ENCODE data around the gene ATP13A5.

ATP13A5 gene

DNA sequence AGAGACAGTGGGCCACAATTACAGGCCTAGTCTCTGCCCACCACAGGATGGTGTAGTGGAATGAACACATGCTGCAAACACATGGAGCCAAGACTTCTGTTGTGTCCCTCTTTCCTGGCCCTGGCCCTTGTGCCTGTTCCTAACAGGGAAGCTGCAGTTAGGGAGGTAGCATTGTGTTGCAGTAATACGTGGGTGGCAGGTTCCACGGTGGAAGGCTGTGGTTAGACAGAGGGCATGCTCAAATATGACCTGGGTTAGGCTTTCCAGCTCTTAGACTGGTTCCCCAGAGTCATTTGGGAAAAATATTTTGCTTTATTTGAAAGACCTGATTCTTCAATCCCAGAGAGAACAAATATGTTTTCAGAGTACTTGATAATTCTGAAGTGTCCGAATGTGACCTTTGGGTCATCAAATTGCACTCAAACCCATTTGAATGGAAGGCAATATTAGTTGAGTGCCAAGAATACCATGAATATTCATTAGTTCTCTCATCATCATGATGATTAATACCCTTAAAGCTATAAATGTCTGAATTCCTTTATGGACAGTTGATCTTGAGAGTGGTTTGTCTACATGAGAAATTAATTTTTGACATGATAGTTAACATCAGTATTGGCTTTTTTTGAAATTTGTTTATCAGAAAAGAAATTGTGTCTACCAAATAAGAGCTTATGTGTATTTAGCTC is 109.1 kb downstream of the ATP13A5 start:
- DNase-seq (ENCODE audit: low spot score), result peak; percentile 22

DNA sequence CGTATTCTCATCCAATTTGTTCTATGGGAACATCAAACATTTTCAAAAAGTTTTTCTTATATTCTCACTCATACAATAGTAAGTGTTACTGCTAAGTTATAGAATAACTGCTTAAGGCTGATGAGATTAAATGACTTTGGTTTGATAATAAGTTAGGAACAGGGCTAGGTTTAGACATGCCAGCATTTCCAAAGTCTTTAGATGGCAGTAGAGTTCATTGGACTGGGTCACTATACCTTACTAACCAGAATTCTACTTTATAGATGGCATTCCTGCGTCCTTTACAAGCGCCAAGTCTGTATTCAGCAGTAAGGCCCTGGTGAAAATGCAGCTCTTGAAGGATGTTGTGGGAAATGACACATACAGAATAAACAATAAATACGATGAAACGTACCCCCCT is 115.8 kb downstream of the ATP13A5 start:
- DNase-seq (ENCODE audit: low spot score), result no peak

DNA sequence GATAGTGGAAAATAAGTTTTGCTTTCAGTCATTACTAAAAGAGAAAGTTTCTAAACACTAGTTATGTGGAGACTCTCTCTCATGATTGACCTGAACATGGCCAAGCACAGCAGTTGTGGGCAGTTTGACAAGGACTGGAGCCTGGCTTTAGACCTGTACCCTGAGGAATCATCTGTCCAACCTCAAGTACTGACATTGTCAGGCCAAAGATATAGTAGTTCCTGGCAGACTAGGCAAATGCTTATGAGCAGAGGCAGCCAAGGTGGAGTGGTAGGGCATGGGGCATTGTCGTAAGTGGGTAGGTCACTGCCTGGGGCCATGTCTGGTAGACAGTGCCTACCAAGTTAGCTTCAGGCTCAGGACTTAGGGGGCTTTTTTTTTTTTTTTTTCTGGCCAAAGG is 116.6 kb downstream of the ATP13A5 start:
- no peak for DNase-seq (ENCODE audit: low spot score)

DNA sequence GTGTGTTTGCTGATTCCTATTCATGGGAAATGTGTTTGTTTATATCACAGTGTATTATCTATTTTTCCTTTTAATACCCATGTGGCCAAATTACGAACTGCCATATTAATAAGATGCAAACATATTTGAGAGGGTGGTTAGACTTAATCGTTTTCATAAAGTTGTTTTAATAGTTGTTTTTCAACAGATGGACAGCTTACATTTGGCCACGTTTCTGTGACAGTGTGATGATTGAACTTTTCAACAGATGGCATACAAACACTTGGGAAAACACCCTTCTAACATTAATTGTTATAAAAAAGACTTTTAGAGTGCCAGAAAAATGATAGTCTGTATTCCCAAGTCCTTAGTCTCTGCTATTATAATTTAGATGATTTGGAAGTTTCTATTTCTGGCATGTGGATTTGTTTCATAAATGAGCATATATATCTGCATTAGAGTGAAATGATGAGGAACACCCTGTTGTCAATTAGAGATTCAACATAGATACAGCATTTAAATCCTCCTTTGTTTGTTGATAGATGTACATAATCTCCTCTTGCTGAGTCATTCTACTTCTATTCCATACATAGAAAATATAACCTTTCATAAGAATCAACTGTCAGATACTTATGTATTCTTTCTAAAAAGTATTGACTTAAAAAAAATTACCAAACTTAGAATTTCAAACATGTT is 124.4 kb downstream of the ATP13A5 start:
- DNase-seq (ENCODE audit: low spot score), result no peak

DNA sequence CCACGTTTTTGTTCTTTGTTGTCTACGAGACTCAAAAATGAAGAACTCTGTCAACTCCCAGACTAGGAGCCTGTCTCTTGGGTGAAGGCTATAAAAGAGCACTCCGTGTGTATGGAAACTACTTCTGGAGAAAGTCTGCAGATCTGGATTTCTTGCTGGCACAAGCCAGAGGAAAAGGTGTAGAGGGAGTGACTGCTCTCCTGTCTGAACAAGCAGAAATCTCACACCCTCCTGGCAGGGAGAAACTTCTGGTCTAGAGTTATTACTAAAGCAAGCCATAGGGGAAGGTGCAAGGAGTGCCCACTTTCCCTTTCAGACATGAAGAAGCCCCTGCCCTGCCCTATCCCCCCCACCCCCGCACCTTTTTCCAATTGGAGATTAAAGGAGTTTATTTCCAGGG is 128.1 kb downstream of the ATP13A5 start:
- DNase-seq (ENCODE audit: low spot score), result no peak

DNA sequence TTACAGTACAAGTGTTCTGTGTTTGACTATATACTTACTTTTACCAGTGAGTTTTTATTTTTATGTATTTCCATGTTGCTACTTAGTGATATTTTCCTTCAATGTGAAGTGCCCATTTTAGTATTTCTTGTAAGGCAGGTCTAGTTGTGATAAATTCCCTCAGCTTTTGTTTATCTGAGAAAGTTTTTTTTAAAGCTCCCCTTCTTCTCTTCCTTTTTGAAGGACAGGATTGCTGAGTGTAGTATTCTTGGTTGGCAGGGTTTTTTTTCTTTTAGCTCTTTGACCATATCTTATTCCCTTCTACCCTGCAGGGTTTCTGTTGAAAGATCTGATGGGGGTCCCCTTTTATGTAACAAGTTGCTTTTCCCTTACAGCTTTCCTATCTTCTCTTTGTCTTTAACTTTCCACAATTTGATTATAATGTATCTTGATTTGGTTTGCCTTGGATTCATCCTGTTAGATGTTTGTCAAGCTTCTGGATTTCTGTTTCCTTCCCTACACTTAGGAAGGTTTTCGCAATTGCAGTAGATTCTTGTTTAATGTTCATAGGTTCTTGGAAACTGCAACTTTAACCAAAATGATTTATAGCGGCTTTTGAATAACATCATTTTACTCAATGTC is 129.6 kb downstream of the ATP13A5 start:
- DNase-seq (ENCODE audit: low spot score), result no peak

DNA sequence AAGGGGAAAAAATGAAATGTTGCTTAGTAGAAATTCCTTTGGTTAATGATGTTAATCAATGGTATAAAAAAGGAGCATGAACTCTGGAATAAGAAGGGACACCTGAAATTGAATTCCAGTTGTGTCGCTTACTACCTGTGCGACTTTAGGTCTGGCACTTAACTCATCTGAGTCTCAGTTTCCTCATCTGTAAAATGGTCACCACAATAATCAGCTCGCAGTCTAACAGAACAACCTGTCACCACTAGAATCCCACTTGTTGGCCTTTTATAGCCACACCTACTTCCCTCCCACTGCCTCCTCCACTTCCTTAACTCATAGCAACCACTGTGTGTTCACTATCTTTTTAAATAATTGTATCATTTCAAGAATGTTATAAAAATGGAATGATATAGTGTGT is 135.0 kb downstream of the ATP13A5 start:
- DNase-seq (ENCODE audit: low spot score), result no peak

DNA sequence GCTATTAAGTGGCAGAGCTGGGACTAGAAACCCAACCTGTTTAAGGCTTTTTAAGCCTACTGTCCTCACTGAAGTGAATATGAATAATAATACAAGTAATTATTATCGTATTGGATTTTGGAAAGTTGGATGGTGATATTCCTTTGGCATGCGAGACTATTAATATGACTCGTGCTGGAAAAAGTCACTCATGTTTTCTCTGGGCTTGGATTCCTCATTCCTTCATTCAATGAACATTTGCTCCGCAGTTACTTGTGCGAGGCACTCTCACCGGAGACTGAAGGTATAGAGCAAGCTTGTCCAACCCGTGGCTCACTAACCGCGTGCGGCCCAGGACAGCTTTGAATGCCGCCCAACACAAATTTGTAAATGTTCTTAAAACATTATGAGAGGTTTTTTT is 136.8 kb downstream of the ATP13A5 start:
- DNase-seq (ENCODE audit: low spot score), result no peak

DNA sequence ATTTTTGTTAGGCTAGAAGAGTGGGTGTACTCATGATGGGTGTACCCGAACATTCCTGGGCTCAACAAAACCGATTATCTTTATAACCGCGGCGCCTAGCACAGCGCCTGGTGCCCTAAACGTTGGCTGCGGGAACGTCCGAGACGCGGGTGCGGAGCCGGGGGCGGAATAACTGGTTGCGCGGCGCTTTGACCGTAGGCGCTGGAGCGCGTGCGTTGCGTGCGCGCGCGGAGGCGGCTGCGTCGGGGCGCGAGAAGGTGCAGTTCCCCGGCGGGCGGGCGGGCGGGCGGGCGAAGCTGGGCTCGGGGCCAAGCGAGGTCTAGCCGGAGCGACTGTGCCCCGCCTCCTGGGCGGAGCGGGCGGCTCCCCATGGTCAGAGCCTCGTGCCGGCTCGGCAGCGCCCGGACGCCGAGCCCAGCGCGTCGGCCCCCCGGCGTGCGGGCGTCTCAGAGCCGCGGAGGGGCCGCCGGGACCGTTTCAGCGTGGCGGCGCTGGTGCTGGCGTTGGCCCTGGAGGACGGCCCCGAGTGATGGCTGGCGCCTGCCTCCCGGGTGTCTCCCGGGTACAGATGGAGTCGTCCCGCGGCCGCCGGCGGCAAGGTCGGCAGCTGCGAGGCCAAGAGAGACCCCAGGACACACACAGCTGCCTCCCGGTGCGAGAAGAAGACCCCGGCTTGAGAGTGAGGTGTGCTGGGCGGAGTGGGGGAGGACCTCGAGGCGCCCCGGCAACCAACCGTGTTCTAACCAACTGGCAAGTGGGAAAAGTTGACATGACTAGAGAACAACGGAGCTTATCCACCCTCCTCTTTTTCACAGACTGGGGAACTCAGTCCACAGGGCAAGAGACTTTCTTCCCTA is 137.5 kb downstream of the ATP13A5 start, which contains the start of gene PLAAT1:
PLAAT1 (plus strand) TSS at position 373 of the 857 bp plus-strand sequence. CDS start 14,429 bp downstream, outside the sequence.
- DNase-seq (ENCODE audit: low spot score), result peak; percentile 70

DNA sequence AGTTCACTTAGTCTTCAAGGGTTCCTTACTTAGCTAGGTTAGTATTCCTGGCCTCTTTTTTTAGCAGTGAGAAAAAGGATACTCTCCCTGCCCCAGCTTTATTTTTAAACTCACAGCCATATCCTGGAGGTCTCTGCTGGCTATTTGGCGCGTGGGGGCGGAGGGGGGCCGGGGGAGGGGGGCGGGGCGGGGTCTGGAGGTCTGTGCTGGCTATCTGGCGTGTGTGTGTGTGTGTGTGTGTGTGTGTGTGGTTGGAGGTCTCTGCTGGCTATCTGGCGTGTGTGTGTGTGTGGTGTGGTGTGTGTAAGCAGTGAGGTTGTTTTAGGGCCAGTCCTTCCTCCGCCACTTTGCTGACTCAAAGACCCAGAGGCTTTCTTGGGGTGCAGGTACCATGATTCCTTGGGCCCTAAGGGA is 138.1 kb downstream of the ATP13A5 start:
- no peak for DNase-seq (ENCODE audit: low spot score)

DNA sequence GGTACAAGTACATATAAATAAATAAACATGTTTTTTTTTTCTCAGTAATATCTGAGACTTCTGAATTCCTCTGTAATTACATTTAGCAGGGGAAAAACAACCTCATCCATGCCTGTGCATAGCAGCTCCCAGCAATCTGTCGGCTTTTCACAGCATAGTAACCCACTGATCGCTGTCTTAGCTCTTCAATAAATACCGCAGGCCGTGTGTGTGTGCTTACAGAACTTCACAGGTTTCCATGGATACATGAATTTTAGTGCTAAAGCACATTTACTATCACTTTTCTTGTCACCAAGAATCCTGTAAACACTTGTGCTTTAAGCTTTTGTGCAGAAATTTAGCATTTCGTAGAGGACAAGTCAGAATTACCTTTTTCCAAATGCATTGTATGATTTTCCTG is 141.5 kb downstream of the ATP13A5 start:
- DNase-seq (ENCODE audit: low spot score), result no peak

DNA sequence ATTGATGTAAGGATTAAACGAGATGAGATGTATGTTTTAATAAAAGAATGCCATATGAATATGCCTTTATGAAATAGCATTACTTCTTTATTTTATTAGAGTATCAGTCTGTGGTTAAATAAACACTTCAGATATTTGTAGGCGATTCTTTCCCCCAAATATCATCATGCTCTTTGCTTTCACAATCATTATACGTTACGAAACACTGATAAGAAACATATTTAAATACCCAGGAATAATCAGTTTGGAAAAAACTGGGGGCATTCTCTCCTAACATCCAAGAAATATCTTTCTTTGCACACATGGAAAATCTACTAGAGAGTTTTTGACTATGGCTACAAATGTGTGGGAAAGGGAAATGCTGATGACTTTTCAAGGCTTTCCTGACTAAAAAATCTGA is 142.0 kb downstream of the ATP13A5 start:
- no peak for DNase-seq (ENCODE audit: low spot score)

DNA sequence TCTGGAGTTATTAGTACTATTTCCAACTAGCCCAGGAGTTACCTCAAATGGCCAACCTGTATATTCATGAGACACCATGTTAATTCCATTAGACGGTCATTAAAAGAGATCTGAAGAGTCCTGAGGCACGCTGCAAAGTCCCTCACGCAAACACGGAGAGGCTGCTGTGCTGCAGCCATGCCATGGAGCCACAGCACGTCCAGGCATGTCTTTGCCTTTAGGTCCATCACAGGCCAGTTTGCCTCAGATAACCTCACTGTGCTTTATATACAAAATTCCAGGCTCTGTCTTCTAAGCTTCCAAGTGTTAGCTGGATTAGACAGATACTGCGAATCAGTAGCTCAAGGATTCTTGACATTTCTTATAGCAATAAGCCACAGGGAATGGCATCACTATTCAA is 147.4 kb downstream of the ATP13A5 start:
- DNase-seq (ENCODE audit: low spot score), result no peak

DNA sequence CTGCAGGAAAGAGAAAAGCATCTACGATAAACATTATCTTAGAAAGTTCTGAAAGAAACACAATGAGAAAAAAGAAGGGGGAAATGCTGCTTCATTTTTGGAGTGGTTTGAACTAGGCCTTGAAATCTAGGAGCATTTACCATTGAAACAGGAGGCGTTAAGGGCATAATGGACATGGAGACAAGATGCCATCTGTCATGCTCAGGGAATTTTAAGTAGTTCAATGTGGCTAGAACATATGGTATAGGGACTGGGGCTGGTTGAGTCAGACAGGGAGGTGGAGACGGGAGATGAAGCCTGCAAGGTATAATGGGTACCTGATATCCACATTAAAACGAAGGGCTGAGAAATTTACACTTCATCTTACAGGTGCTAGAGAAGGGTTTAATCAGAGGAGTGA is 147.9 kb downstream of the ATP13A5 start:
- no peak for DNase-seq (ENCODE audit: low spot score)

DNA sequence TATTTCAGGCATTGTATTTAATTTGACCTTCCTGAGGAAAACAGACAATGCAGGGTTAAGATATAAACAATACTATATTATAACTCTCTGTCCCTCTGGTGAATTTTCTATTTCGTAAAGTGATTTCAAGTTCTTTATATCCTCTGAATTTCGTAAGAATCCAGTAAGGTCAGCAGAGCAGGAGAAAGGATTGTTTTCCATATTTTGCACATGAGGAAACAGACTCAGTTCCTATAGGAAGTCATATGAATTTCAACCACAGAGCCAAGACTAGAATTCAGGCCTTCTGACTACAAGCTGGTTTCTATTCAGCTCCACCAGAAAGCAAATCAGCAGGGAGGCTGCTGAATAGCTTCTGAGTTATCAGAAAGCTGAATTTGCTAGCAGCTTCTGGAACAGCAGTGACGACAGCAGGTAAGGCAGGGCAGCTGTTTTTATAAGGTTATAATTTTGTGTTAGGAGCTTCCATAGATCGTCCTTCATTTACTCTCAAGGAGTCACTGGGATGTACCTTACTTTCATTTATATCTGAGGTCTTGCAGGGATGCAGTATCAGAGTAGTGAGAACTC is 148.6 kb downstream of the ATP13A5 start:
- DNase-seq (ENCODE audit: low spot score), result no peak

DNA sequence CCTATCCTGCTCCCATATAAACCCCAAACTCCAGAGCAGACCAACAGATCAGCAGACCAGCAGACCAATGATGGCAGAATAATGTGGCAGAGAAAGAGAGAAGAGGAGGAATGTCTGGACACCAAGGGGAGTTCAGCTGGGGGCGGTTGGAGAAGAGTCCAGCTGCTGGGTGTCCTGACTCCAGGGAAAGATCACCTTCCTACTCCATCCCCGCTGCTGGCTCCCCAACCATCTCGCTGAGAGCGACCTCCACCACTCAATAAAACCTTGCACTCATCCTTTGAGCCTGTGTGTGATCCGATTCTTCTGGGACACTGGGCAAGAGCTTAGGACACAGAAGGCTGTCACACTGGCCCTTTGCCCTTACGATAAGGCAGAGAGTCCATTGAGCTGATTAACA is 150.3 kb downstream of the ATP13A5 start:
- DNase-seq (ENCODE audit: low spot score), result no peak

DNA sequence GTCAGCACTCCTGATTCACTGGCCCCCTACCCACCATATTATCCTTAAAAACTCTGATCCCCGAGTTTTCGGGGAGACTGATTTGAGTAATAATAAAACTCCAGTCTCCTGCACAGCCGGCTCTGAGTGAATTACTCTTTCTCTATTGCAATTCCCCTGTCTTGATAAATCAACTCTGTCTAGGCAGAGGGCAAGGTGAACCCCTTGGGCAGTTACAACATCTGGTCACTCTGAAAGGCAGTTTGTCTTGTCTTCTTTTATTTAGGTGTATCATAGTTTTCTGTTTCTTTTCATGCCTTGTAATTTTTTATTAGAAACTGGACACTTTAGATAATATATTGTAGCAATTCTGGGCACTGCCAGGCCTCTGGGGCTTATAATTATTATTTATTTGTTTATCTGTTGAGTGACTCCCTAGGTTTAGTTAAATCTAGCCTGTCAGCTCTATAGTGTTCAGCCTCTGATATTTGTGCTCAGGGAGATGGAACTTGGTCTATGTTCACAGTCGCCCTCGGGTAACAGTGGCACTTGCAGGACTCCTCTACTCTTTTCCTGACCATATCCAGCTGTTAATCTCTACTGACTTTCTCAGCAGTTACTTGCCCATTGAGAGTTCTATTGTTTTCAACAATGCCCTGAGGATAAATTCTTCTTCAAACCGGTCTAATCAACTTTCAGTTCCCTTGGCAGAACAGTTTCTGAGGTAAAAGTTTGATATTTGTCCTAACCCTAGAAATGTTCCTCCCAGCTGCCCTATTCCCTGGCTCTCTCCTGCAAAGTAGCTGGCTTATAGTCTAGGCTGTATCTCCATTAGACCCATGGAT is 153.0 kb downstream of the ATP13A5 start:
- no peak for DNase-seq (ENCODE audit: low spot score)

Data from COLO829 (cell line).